GM19397 (cell line): ENCODE results near the gene DECR2.

Source experiments
- ATAC-seq: cut with Tn5 transposase; IDR thresholded peaks from one replicate; pipeline ENCODE4 v1.9.1; 2021; ENCODE audit warnings: mild to moderate bottlenecking, moderate library complexity; ENCODE audit not compliant: unreplicated experiment

DECR2 gene

DNA sequence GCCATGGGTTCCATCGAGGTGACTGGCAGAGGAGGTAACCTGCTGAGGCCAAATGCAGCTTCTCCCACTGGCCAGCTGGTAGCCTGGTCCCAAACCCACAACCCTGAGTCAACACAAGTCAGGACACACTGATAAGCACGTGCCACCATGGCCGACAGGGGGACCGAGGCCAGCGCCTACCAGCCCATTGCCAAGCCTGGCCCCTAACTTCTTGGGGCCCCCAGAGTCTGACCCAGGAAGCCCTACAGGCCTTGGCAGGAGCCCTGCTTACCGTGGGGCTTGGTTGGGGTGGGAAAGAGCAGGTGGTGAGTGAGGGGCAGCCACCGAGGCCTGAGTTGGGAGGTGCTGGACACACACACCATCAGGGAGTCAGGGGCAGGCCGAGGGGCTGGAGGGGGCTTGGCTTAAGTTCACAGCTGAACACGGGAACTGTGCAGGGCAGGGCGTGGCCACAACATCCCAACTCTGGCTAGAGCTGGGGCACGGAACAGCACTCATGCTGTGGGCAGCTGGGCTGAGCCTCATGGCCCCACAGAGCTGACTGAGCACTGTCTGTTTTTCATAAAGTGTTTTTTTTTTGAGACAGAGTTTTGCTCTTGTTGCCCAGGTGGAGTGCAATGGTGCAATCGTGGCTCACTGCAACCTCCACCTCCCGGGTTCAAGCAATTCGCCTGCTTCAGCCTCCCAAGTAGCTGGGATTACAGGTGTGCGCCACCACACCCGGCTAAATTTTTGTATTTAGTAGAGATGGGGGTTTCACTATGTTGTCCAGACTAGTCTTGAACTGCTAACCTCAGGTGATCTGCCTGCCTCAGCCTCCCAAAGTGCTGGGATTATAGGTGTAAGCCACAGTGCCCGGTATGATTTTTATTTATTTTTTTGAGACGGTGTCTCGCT, 36.8 kb upstream of the DECR2 start:
- no peak for ATAC-seq

DNA sequence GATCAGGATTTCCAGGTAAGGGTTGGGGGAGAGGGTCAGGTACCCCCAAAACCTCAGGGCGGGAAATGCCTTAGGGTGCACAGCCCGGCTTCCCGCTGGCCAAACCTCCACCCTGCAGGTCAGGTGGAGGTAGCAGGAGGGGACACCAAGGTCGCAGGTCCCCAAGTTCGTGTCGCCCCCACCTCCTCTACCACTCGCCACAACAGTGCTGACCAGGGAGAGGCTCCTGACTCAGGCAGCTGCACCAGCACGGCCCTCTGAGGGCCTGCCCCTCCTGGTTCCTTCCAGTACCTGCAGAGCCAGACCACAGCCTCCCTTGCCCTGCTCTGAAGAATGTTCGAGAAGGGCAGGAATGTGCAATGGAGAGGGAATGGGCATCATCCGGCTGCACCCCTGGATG, 35.2 kb upstream of the DECR2 start:
- ATAC-seq = no peak

DNA sequence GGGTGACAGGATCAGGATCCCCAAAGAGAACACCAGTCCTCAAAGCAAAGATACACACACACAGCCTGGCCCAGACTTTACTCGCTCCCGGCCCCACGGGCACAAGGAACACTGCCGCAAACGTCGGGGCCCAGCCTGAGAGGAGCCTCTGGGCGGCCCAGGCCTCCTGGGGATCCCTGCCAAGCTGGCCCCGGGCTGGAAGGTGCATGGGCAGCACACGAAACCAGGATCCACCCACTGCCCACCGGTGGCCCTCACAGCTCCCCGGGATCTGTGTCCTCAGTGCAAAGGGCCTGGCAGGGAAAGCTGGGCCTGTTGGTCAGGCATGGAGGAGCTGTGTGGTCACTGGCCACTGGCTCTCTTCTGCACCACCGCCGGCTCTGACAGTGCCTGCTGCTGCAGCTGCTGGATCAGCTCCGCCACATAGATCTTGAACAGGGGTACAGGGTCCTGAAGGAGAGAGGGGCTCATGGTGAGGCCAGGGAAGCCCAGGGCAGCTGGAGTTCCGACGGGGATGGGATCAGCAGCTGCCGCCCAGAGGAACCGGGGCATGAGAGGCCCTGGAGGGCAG, 34.3 kb upstream of the DECR2 start:
- no peak for ATAC-seq

DNA sequence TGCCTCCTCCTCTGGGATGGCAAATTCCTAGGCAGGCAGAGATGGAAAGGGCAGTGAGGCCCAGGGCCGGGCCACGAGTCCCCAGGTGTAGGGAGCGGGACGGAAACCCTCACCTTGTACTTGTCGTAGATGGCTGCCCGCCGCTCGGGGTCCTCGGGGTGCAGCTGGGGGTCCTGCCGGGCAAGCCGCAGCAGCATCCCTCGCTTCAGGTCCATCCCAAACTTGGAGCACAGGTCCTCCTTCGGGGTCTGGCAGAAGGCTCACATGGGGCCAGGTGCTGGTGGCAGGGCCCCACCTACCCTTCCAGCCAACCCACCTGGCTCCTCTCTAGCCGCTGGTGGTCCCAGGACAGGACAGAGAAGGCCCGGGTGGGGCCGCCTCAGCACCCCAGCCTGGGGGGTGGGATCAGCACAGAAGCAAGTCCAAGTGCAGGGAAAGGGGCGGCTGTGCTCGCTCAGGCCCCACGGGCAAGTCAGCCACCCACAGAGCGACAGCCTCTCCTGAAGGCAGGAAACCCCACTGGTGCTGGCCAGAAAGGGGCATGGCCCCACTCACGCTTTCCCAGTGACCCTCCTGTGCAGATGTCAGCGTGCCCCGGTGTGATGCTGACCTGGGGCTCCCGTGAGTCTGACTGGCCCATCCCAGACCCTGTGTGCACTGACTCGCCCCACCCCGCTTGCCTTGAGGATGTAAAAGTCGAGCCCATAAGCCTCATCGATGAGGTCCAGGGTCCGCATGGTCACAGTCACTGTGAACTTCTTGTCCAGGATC, 33.1 kb upstream of the DECR2 start:
- ATAC-seq = no peak

DNA sequence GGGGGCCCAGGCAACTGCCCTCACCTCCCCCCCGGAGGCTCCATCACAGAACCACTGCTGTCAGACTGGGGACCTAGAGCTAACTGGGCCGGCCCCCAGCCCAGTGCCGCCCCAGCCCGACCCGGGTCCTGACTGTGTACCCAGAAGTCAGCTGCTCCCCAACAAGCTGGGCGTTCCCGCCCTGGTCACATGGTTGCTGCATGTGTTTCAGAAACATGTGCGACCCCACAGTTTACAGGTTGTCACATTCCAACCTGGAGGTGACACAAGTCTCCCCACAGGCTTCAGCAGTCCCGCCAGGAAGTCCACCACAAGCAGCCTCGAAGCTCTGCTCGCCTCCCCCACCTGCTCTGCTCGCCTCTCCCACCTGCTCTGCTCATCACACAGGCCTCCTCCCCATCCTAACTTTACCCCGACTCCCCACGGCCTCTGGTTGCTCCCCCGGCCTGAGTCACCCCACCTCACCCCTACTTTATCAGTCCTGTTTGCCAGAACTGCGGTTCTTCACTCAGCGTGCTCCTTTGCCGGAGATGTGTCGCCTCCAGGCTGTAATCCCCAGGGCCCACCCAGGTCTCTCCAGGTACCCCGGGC, 32.3 kb upstream of the DECR2 start:
- no peak for ATAC-seq

DNA sequence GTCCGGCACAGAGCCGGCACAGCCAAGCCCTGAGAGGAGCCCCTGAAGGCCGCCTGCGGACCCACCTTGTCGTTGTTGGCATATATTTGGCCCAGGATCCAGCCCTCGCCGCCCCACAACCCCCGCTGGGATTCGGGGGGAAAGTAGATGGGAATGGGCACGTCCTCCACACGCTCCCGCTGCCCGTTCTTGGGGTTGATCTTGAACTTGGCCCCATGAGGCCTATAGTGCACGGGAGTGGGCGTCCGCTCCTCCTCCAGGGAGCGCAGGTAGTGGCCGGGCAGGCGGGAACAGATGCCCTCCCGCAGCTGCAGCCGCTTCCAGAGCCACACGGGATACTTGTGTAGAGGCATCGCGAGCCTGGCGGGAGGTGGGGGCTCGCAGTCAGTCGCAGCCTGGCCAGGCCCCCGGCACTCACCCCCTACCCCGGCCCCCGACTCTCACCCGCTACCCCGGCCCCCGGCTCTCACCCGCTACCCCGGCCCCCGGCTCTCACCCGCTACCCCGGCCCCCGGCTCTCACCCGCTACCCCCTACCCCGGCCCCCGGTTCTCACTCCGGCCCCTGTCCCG, 31.7 kb upstream of the DECR2 start:
- no peak for ATAC-seq

DNA sequence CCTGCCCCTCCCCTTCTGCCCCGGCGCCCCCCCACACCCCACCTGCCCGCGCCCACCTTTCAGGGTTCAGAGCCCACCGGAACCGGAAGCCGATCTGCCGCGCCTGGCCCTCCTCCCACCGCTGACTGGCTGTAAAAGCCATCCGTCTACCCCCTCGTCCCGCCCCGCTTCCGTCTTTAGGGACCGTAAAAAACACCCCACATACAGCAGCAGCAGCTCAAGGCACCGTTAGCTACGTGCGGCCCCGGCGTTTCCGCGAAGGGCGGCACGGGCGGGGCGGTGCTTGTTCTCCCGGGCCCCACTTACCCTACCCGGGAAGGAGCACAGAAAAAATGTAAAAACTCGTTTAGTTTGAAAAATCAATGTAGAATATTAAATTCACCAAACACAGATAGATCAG, 31.2 kb upstream of the DECR2 start, which contains the start of gene MRPL28:
TSS of gene MRPL28 (minus strand) at position 96 of the 400 bp plus-strand sequence. CDS start 320 bp downstream, outside the sequence.
- peak; percentile 66 for ATAC-seq

DNA sequence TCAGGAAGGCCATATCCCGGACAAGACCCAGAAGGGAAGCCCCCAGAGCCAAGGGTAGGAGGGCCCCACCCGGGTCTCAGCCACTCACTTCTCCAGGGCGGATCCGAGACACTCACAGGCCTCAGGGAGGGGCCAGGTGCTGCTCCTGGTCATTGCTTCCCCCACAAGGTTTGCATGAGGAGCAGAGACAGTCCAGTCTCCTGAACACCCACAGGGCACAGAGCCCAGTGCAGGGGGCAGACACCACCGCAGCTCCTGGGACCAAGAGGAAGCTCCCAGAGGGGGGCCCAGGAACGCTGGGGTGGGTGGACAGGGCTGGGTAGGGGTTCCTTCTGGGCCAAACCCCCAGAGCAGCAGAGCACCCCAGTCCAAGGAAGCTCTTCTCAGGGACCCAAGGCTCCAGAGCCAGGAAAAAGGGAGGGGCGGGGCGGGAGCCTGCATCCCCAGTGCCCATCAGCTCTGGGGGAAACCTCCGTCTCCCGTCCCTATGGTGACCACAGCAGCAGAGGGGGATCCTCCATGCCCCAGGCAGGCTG, 30.6 kb upstream of the DECR2 start:
- no peak for ATAC-seq

DNA sequence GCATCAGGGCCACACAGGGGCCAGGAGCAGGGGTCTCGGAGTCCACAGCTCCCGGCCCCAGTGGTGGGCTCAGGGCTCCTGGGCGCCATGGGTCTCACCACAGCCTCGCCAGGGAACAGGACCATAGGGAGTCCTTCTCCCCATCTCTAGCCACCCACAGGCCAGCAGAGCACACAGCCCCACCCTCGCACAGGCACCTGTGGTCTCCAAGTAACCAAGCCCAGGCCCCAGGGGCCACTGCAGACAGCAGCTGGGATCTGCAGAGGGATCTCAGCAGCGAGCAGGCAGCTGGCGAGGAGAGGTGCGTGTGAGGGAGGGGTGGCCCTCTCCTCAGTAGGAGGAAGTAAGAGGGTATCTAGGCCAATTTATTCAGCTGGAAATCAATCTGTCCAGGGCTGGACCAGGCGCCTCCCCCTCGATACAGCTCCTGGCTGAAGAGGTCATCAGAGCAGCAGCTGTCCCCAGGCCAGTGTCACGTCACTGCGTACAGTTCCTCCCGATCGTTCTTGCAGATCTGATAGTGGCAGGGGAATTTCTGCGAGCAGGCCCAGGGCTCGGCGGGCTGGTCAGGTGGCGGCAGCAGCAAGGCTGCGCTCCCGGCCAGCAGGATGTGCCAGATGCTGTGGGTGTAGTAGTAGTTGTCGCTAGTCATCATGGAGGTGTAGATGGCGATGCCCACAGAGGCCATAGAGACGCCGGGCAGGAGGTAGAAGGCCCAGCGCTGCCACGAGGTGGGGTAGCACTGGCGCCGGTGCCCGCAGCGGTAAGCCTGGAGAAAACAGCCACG, 30.0 kb upstream of the DECR2 start:
- no peak for ATAC-seq

DNA sequence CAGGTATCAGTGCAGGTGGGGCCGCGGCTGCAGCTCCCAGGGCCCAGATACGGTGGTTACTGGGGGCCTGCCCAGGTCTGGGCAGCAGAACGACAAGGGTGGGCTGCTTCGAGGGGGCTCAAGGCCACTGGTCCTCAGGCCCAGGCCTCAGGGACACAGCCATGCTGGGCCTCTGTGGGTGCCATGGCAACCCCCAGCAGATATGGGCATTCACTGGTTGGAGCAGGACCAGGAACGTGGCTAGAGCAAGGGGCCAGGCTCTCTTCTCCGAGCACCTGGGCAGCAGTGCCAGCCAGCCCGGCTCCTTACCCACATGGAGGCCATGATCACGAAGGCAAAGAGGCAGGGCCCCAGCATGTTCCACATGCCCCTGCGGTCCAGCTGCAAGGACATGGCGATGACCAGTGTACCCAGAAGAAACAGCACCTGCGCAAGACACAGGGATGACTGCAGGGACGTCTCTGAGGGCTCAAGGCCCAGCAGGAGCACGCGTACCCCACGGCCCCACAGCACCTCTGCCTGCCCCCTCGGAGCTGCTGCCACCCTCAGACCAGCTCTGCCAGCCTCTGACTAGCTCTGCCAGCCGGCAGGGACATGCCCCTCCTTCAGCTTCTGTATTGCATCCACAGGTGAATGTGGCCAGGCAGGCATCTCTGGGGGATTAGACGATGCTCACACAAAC, 29.2 kb upstream of the DECR2 start:
- ATAC-seq = no peak

DNA sequence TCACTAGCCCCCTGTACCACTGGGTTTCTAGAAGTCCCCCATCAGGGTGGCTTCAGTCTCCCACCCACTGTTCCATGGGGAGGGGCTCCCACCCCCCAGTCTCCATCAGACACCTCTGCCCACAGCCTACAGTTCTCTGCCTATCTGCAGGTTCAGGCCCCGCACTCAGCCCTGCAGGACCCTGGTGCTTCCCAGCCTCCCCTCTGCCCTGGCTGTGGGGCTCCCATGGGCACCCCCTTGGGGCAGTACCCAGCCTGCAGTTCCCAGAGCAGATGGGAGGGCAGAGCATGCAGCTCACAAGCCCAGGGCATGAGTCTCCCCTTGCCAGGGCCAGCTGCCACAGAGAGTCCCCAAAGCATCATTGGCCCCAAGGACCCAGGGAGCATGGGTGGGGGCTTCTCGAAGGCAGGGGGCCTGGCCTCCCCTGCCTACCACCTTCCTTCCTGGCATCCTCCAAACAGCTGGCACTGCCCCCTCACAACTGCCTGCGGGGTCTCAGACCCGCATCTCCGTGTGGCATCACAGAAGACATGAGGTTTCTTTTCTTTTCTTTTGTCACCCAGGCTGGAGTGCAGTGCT, 28.6 kb upstream of the DECR2 start:
- ATAC-seq = no peak

DNA sequence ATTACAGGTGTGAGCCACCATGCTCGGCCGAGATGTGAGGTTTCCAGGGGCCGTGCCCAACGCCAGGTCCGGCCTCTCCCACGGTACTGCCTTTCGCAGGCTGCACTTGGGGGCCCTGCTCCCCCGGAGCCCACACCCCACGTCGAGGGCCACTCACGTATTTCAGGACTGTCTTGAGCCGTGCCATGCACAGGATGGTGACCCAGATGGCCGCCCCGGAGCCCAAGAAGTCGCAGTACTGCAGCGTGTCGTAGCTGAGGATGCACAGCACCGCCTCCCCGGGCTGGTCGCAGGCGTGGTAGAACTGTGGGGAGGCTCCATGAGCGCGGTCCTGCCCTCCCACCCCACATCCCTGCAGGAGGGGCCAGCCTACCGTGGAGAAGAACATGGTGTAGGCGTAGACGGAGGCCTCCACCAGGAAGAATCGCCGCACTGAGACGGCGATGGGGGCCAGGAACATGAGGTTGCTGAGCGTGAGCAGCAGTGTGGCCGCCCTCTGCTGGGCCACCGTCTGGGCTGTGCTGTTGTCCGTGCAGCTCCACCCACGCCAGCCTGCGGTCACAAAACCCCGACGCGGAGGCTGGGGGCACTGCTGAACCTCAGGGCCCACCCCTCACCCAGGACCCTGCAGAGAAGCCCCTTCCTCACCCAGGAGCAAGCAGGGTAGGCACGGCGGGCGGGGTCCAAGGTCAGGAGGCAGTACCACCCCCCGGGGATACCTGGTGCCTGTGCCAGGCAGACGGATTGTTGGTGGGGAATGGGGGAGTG, 27.7 kb upstream of the DECR2 start:
- no peak for ATAC-seq

DNA sequence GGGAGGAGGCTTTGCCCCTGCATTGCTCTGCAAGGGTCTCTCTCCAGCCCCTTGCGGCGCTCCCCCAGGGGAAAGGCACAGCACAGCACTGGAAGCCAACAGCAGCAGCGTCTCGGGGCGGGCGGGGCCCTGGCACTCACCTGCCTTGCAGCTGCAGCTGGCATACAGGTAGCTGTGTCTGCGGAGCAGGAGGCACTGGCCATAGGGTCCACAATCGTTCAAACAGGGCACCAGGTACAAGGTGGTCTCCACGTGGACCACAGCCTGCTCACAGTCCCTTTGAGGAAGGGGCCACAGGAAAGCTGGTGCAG, 27.1 kb upstream of the DECR2 start:
- no peak for ATAC-seq

DNA sequence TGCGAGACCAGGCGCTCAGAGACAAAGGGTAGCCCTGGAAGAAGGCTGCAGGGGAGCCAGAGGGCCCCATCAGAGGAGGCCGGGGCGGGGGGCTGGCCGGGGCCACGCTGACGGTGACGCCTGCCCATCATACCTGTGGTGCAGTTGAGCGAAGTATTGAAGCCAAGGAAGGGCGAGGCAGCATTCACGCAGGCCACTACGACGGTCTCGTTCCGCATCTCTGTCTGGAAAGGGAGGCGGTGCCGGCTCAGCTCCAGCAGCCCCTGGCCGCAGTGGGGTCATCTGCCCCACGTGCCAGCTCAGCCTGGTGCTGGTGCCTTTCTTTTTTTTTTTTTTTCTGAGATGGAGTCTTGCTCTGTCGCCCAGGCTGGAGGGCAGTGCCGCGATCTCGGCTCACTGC, 26.5 kb upstream of the DECR2 start:
- ATAC-seq = no peak

DNA sequence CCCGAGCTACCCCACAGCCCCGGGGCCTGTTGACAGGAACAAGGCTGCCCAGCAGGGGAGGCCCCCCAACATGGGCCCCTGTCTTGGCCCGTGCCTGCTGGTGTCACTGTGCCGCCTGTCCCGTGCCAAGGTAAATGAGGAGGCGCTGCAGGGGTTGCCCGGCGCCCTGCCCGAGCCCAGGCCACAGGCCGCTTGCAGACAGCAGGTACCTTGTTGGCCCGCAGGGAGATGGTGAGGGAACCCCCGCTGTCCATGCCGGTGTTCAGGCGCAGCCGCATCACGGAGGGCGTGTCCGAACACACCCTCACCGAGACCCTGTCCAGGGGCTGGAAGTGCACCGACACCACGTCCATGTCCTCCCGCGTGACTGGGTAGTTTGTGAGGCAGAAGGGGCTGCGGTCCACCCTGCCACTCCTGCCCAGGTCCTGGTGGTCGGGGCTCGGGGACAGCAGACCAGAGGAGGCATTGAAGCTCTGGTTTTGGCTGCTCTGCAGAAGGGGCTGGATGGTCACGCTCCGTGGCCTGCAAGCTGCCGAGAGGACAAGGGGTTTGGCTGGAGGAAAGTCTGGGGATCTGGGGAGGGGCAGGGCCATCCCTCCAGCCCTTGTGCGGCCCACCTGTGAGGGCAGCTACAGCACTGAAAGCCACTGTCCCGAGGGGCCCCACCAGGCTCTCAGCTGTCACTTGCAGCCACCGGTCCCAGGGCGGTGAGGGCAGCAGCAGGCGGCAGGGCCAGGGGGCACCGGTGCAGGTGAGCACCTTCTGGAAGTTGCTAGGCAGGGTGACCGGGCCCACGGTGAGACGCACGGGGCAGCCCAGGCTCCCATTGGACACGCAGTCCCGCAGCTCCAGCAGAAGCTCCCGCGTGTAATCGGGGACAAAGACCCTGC, 25.5 kb upstream of the DECR2 start:
- ATAC-seq = no peak

DNA sequence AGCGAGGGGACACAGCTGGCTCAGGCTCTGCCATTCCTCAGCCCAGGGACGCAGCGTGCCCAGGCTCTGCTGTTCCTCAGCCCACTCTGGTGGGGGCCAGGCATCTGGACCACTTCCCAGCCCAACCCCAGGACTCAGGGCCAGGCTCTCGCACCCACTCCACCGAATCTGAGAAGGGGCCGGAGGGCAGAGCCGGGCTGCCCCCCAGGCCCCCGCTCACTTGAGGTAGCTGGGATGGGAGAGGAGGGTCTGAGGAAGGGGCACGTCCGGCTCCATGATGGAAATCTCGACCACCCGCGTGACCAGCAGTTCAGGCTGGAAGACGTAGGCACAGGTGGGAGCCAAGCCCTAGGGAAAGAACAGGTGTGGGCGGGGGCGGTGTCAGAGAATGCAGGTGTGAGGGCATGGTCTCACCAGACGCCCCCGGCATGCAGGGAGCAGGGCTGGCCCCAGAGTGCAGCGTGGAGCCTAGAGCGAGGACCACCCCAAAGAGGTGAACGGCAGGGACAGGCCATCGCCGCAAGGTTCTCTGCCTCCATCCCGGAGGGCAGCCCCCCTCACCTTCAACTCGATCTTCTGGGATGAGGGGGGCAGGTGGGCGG, 24.8 kb upstream of the DECR2 start:
- no peak for ATAC-seq

DNA sequence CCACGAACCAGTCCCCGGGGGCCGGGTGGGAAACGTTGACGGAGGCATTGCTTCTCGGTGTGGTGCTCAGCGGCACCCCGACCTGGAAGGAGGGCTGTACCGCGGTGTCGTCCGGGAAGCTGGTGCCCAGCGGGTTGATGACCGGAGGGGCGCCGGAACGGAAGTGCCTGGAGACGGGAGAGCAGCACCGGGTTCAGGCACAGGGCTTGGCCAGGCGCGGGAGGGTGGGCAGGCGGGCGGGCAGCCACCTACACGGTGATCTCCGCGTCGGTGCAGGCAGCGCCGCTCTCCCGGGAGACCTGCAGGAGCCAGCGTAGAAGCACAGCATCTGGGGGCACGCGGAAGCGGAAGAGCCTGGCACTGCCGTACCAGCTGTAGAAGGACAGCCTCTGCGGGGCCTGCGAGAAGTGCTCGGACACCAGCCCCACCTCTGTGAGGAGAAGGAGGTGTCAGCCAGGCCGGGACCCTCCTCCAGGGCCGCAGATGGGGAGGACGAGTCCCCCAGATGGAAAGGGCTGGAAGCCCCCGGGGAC, 24.2 kb upstream of the DECR2 start:
- no peak for ATAC-seq
